GM21447 (cell line): ENCODE results near the gene COX10.

Source experiments
- ATAC-seq: cut with Tn5 transposase; IDR thresholded peaks from one replicate; pipeline ENCODE4 v1.9.1; 2021; ENCODE audit not compliant: unreplicated experiment

COX10 gene

DNA sequence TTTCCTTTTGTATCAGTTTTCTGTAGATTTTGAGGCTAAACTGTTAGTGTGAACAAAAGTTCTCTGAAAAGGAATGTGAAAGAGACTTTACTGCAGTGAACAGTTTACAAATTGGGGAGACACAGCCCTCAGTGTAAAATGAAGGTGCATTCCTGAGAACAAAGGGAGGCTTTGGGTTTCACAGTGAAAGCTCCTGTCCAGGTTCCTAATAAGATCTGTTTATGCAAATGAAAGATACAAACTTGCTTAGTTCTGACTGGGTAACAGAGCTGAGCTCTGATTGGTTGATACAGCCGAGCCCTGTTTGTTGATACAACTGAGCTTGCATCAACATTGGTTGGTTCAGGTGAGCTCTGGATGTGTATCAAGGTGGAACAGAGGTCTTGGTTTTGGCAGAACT, 175.7 kb downstream of the COX10 start:
- no peak for ATAC-seq

DNA sequence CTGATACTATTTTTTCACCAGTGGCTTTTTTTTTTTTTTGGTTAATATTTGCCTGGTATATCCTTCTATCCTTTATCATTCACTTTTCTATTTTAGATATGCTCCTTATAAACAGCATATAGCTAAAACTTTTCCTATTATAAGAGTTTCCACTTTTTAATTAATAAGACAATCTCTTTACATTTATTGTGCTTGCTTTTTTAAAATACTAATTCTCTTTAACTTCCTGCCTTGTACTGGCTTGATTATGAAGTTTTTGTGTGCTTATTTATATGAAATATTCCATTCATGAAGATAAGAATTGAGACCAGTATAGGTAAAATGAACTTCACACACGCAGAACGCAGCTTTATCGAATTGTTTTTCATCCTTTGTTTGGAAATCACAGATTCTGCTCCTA, 176.3 kb downstream of the COX10 start:
- ATAC-seq = no peak
